Uterus (tissue), 2 donors: ENCODE measurements around the gene LHCGR.

Source experiments
- CTCF ChIP-seq, 4 experiments: fragments of 200-600 bp in 2 of 4; fragments of 450-650 bp in 2 of 4; sonication (generic) in 2 of 4; IDR thresholded peaks; one replicate each; pipeline ENCODE4 v1.5.1; 2016 to 2019; ENCODE audit warnings: antibody characterized with exemption in 4 of 4, mild to moderate bottlenecking in 2 of 4, moderate library complexity in 1 of 4
- POLR2A ChIP-seq, 2 donors: fragments of 450-650 bp; IDR thresholded peaks; one replicate each; pipeline ENCODE4 v1.6.1; 2016; ENCODE audit warnings: antibody characterized with exemption in 2 of 2, mild to moderate bottlenecking in 1 of 2, moderate library complexity in 1 of 2

GRCh38 chr2:48724278-48724677, 31.2 kb downstream of the LHCGR start:
- TF ChIP-seq CTCF (IDR thresholded peaks at IDR 0.05) (no peak), POLR2A (IDR thresholded peaks at IDR 0.05) (no peak)
